ENCODE results near the gene SH3GLB1. TPM values are rescaled to one million over a fixed set of nuclear protein-coding genes. Genes with fewer than 3 reads are reported as not detected.

The SH3GLB1 gene
- polyA plus RNA-seq, 10 donors: 110 to 203 (median 161) TPM

- no peak for DNase-seq
Measured at GRCh38 chr1:86768554-86768953, 64.2 kb downstream of the SH3GLB1 start.

GRCh38 chr1:86769065-86769464 lies 64.7 kb downstream of the SH3GLB1 start:
- no peak for DNase-seq

GRCh38 chr1:86773341-86774288 lies 69.2 kb downstream of the SH3GLB1 start:
- DNase-seq: no peak

- peak; percentile 65 to 82 (median 70) for DNase-seq
Measured at GRCh38 chr1:86774305-86775295, 70.2 kb downstream of the SH3GLB1 start.

DNA sequence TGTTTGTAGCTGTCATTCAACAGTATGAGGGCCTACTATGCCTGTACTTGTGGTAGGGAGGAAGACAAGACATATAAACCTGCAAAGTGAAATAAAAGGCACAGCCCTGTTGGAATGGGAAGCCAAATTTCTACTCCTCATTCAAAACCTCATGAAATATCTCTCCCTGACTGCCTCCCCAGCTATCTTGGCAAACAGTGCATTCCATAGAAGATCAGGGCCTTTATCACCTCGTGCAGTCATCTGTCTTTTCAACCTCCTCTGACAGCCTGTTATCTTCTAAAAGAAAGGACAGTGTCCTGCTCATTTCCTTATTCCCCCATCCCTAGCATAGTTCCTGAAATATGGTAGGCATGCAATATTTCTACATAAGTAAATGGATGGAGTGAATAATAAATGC lies 71.0 kb downstream of the SH3GLB1 start:
- no peak for DNase-seq

GRCh38 chr1:86776108-86776507 lies 71.7 kb downstream of the SH3GLB1 start:
- DNase-seq: no peak

DNA sequence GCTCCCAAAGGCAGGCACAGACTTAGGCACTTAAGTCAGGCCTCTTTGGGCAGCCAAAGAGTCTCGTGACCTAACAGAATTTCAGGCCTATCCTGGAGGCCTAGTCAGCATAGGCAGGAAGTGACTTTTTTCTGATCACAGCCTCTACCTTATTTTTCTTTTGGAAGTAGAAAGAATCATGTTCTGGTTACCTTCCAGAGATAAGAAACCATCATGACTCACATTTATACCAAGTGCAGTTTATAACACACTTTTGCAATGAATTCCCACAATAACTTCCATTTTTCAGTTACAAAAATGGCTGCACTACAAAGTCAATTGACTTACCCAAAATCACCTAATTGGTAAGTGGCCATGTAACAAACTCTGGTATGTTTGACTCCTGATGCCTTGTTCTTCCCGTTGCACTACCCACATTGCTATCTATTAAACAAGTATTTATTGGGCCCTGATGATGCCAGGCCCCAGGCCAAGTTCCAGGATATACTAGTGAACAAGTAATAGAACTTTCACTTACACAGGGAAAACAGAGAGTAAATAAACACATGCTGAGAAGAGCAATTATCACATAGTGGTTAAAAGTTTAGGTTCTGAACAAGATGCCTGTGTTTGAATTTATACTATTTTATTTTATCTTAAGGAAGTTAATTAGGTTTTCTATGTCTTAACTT lies 74.3 kb downstream of the SH3GLB1 start:
- no peak for DNase-seq

DNA sequence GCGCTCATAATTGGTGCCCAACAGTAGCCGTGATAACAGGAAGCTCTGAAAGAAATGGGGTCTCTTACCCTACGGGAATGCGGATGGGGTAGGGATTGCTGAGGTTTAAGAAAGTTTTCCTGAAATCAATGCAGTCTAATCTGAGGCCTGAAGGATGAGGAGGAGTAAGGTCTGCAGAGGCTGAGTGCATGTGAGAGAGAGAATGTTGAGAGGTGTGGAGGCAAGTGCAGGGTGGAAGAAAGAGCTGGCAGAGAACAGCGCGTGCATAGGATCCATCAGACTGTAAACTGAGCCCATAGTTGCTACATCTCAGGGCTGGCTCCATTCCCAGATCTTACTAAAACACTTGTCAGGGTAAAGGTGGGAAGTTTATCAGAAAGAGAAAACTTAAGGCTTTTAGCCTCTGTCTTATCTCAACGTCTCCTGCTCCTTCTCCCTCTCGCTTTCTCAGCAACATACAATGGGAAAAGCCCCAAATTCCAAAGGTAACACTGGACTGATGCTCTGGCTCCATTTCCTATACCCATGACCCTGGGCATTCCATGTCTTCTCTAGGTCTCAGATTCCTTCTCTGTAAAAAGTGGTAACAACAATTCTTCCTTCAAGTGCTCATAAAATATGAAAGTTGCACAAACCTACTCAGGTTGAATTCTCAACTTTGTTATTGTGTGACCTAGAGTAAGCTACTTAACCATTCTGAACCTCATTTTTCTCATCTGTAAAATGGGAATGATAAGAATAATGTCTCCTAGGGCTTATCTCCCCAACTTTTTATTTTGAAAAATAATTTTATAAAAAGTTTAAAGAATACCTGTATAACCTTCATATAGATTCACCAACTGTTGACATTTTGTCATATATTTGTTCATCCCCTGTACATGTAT lies 75.2 kb downstream of the SH3GLB1 start:
- no peak for DNase-seq

GRCh38 chr1:86782482-86782881 lies 78.1 kb downstream of the SH3GLB1 start:
- no peak for DNase-seq

DNA sequence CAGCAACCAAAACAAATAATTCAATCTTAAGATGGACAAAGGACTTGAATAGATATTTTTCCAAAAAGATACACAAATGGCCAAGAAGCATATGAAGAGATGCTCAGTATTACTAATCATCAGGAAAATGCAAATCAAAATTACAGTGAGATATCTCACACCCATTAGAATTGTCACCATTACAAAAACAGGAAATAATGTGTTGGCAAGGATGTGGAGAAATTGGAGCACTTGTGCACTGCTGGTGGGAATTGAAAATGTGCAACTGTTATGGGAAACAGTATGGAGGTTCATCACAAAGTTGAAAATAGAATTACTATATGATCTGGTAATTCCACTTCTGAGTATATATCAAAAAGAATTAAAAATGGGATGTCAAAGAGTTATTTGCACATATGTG lies 83.2 kb downstream of the SH3GLB1 start:
- DNase-seq: no peak

DNA sequence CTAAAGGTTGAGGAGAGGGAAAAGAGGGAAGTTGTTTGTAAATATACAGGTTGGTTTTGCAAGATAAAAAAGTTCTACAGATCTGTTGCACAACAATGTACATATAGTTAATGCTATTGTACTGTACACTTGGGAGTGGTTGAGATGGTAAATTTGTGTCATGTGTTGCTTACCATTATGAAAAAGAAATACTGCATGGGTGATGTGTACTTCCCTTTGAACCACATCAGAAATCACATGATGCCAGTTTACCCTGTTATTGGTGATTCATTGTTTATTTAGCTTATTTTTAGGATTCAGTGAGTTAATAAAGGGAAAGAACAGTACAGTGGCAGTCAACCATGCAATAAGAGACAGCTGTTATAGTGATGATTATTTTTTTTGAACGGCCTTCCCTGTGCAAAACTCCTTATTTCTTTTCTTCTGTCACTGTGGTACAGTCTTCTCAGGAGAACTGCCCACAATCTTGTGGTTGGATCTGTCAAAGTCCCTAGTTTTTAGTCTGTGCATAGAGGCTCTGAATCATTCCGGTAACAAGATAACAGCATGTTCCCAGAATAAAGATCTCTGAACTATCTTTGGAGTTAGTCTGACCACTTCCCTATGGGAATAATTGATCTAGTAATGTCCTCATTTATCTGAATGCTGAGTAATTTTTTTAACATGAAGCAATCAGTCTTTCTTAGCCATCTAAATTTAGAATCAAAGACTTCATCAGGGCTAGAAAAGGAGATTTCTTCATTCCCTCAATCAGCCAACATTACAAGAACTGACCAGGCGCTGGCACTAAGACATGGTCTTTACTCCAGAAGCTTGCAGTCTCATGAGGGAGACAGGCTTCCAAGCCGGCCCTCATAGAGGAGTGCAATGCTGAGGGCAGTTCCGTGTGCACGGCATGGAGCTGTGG lies 84.2 kb downstream of the SH3GLB1 start:
- DNase-seq: peak; percentile 34 to 75 (median 58)

- DNase-seq: peak in 2 of 3 donors; percentile 37 to 78
Measured at GRCh38 chr1:86795316-86795715, 90.9 kb downstream of the SH3GLB1 start.

Other genes starting within 250 kb of the SH3GLB1 start
- gene CLCA1, start 235.6 kb upstream of the SH3GLB1 start, polyA plus RNA-seq (ENCODE audit: insufficient read length in 10 of 10): under 1 TPM in 2 of 10 donors, not detected in 8; 0.05 to 0.44 TPM
- under 1 TPM in 3 of 10 donors, not detected in 7; 0.05 to 0.69 (median 0.24) TPM for gene CLCA4, start 157.5 kb upstream of the SH3GLB1 start, polyA plus RNA-seq (ENCODE audit: insufficient read length in 10 of 10)
- gene SELENOF, start 209.6 kb downstream of the SH3GLB1 start, polyA plus RNA-seq (ENCODE audit: insufficient read length in 10 of 10): 100 to 1,000 TPM; 137 to 189 (median 160) TPM
- 10 to 100 TPM; 18.6 to 26.9 (median 22.6) TPM for gene HS2ST1, start 210.1 kb downstream of the SH3GLB1 start, polyA plus RNA-seq (ENCODE audit: insufficient read length in 10 of 10)

Data from muscle of back (tissue), 11 donors.